Spleen (tissue), 7 donors: ENCODE results near the gene PBX1.

Experiments
- CTCF ChIP-seq, 11 experiments: fragments of 200-600 bp in 7 of 11; fragments of 450-650 bp in 4 of 11; sonication (generic) in 4 of 11; IDR thresholded peaks in 8 of 11; conservative IDR thresholded peaks in 3 of 11; 1 replicate in 7 of 11; 2 replicates in 4 of 11; pipeline versions ENCODE4 v1.4.0 to v1.8.0; 2016 to 2021; ENCODE audit warnings: antibody characterized with exemption in 11 of 11, inconsistent platforms in 4 of 11, mild to moderate bottlenecking in 1 of 11
- POLR2AphosphoS5 ChIP-seq, 3 donors: sonication (generic); formaldehyde crosslinking; IDR thresholded peaks; one replicate each; pipeline ENCODE4 v1.5.1; 2017; ENCODE audit warnings: antibody characterized with exemption in 3 of 3
- donor health status: DM: no; HTN: no; CAD: no; lungs with moderate emphysema.
- donor health status: DM: no; HTN: no; CAD: no.
- donor health status: DM: no; HTN: no; CAD: no.

GRCh38 chr1:164842870-164843269 lies 283.9 kb downstream of the PBX1 start:
- TF ChIP-seq CTCF (IDR thresholded peaks at IDR 0.05 in 8 of 11, conservative IDR thresholded peaks at IDR 0.05 in 3 of 11) (no peak), POLR2AphosphoS5 (IDR thresholded peaks at IDR 0.05) (no peak)
